Measurements from ENCODE around the gene IGFBPL1.
"Not testable (repeated sequence)": the region's sequence is repeated elsewhere in the genome, so short reads cannot be mapped to it uniquely, and the experiment has no call there.

GRCh38 chr9:38377336-38378083, 46.7 kb downstream of the IGFBPL1 start:
- TF ChIP-seq ZNF761 (CRISPR knock-in tag; conservative IDR thresholded peaks at IDR 0.05); DMAP1 (CRISPR knock-in tag; IDR thresholded peaks at IDR 0.05); SIN3A (IDR thresholded peaks at IDR 0.05; ENCODE audit: borderline replicate concordance, low read depth, low read length); NR2C2 (CRISPR knock-in tag; IDR thresholded peaks at IDR 0.05; ENCODE audit: borderline replicate concordance); ZFP37 (CRISPR knock-in tag; IDR thresholded peaks at IDR 0.05; ENCODE audit: borderline replicate concordance); ZNF281 (CRISPR knock-in tag; IDR thresholded peaks at IDR 0.05; ENCODE audit: borderline replicate concordance); YY1 (IDR thresholded peaks at IDR 0.05; ENCODE audit: insufficient read depth, insufficient replicate concordance, low read depth, low read length); DNMT1 (CRISPR knock-in tag; IDR thresholded peaks at IDR 0.05); RAD51 (IDR thresholded peaks at IDR 0.05; ENCODE audit: borderline replicate concordance); U2AF1 (optimal IDR thresholded peaks at IDR 0.05; ENCODE audit: low read depth, low read length): not testable (repeated sequence)
- TF ChIP-seq, protein P1, sequence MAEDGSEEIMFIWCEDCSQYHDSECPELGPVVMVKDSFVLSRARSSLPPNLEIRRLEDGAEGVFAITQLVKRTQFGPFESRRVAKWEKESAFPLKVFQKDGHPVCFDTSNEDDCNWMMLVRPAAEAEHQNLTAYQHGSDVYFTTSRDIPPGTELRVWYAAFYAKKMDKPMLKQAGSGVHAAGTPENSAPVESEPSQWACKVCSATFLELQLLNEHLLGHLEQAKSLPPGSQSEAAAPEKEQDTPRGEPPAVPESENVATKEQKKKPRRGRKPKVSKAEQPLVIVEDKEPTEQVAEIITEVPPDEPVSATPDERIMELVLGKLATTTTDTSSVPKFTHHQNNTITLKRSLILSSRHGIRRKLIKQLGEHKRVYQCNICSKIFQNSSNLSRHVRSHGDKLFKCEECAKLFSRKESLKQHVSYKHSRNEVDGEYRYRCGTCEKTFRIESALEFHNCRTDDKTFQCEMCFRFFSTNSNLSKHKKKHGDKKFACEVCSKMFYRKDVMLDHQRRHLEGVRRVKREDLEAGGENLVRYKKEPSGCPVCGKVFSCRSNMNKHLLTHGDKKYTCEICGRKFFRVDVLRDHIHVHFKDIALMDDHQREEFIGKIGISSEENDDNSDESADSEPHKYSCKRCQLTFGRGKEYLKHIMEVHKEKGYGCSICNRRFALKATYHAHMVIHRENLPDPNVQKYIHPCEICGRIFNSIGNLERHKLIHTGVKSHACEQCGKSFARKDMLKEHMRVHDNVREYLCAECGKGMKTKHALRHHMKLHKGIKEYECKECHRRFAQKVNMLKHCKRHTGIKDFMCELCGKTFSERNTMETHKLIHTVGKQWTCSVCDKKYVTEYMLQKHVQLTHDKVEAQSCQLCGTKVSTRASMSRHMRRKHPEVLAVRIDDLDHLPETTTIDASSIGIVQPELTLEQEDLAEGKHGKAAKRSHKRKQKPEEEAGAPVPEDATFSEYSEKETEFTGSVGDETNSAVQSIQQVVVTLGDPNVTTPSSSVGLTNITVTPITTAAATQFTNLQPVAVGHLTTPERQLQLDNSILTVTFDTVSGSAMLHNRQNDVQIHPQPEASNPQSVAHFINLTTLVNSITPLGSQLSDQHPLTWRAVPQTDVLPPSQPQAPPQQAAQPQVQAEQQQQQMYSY (CRISPR knock-in tag; IDR thresholded peaks at IDR 0.05) = not testable (repeated sequence)

All from HepG2 (cell line).